NB4 (cell line): Measurements from ENCODE around the gene WFIKKN1.

Experiments used
- POLR2A ChIP-seq: IDR thresholded peaks from 2 replicates; pipeline ENCODE4 v1.6.1; 2011; ENCODE audit warnings: mild to moderate bottlenecking; ENCODE audit not compliant: insufficient read length; ENCODE audit errors: extremely low read depth
- TF ChIP-seq, protein P1 (sequence below): IDR thresholded peaks from one replicate; pipeline ENCODE4 v1.5.1; 2012; ENCODE audit warnings: low read depth, low read length
- TF ChIP-seq, protein P2 (sequence below): IDR thresholded peaks from 2 replicates; pipeline ENCODE4 v1.6.1; 2011; ENCODE audit warnings: low read depth, low read length

DNA sequence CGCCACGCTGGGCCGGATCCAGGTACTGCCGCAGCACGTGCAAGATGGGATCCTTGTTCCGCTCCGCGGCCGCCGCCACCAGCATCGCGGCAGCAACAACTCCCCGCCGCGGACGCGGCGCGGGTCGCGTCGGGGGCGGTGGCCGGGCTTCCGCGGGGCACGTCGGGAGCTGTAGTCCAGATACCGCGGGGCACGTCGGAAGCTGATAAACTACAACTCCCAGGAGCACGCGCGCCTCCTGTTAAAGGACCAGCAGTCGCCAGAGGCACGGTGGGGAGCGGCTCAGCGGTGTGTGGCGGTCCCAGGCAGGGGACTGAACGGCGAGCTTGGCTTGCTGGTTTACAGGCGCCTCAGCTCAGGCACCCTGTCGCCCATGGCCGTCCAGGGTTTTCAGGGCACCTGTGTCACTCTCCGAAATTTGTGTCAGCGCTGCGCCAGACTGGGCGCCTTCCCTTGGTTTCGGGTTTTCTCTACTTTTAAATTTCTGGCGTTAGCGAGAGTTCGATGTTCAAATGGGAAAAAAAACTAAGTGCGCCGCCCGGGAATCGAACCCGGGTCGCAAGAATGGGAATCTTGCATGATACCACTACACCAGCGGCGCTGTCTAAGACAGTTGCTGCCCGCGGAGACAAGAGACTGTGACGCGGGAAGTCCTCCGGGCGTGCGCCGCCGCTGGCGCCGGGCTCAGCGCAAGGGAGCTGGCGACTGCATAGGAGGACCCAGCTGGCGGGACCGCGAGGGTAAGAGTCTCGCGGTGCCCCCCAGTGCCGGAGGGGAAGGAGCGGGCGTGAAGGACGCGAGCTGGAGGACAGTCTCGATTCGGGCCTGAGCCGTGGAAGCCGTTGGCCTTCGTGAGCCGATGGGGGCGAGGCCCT is 5.7 kb downstream of the WFIKKN1 start, which contains the start of gene METTL26:
- TF ChIP-seq, protein P1, sequence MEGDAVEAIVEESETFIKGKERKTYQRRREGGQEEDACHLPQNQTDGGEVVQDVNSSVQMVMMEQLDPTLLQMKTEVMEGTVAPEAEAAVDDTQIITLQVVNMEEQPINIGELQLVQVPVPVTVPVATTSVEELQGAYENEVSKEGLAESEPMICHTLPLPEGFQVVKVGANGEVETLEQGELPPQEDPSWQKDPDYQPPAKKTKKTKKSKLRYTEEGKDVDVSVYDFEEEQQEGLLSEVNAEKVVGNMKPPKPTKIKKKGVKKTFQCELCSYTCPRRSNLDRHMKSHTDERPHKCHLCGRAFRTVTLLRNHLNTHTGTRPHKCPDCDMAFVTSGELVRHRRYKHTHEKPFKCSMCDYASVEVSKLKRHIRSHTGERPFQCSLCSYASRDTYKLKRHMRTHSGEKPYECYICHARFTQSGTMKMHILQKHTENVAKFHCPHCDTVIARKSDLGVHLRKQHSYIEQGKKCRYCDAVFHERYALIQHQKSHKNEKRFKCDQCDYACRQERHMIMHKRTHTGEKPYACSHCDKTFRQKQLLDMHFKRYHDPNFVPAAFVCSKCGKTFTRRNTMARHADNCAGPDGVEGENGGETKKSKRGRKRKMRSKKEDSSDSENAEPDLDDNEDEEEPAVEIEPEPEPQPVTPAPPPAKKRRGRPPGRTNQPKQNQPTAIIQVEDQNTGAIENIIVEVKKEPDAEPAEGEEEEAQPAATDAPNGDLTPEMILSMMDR = no peak
- TF ChIP-seq POLR2A = peak; percentile 75
- TF ChIP-seq, protein P2, sequence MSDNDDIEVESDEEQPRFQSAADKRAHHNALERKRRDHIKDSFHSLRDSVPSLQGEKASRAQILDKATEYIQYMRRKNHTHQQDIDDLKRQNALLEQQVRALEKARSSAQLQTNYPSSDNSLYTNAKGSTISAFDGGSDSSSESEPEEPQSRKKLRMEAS = peak; percentile 89
